Uterus (tissue), 4 donors: ENCODE results near the gene PRKCE. TPM values are rescaled to one million over a fixed set of nuclear protein-coding genes. Genes with fewer than 3 reads are reported as not detected.

Source experiments
- DNase-seq, 2 donors: peaks; one replicate each; pipeline ENCODE4 v3.0.0-alpha.2; 2019 to 2020
- H3K27ac ChIP-seq, 2 donors: fragments of 200-600 bp; sonication (generic); 1 replicate in 1 of 2; 2 replicates in 1 of 2; pipeline ENCODE4 v1.5.1; 2016 to 2018
- H3K27me3 ChIP-seq, 2 donors: fragments of 200-600 bp; sonication (generic); one replicate each; pipeline ENCODE4 v1.5.1; 2018 to 2019; ENCODE audit warnings: control low read depth in 1 of 2
- H3K36me3 ChIP-seq, 2 donors: fragments of 200-600 bp; sonication (generic); one replicate each; pipeline ENCODE4 v1.5.1; 2019; ENCODE audit warnings: control low read depth in 1 of 2
- H3K4me1 ChIP-seq, 2 donors: fragments of 200-600 bp; sonication (generic); one replicate each; pipeline ENCODE4 v1.5.1; 2018 to 2019; ENCODE audit warnings: control low read depth in 1 of 2
- H3K4me3 ChIP-seq, 2 donors: fragments of 200-600 bp; sonication (generic); 1 replicate in 1 of 2; 2 replicates in 1 of 2; pipeline ENCODE4 v1.5.1; 2018 to 2019; ENCODE audit warnings: mild to moderate bottlenecking in 1 of 2
- H3K9me3 ChIP-seq, 2 donors: fragments of 200-600 bp; sonication (generic); one replicate each; pipeline ENCODE4 v1.5.1; 2019; ENCODE audit warnings: control low read depth in 1 of 2
- POLR2A ChIP-seq, 2 donors: fragments of 450-650 bp; IDR thresholded peaks; one replicate each; pipeline ENCODE4 v1.6.1; 2016; ENCODE audit warnings: antibody characterized with exemption in 2 of 2, mild to moderate bottlenecking in 1 of 2, moderate library complexity in 1 of 2
- intact Hi-C: fragments of 100-400 bp; cut with DNase I; formaldehyde crosslinking; loops from one replicate; pipeline ENCODE4 v1.15.1; 2023; ENCODE audit warnings: low total_unique reads
- total RNA-seq, 4 donors: library from RNA; depleted of rRNA in 3 of 4; stranded (reverse); fragments of >200 nt in 3 of 4; gene quantifications; one replicate each; pipeline versions ENCODE4 v1.1.0 to v1.2.4, GENCODE V29; 2014 to 2023
- TF ChIP-seq, protein P1 (sequence below), 4 experiments: fragments of 200-600 bp in 2 of 4; fragments of 450-650 bp in 2 of 4; sonication (generic) in 2 of 4; IDR thresholded peaks; one replicate each; pipeline ENCODE4 v1.5.1; 2016 to 2019; ENCODE audit warnings: antibody characterized with exemption in 4 of 4, mild to moderate bottlenecking in 2 of 4, moderate library complexity in 1 of 4
- donor health status: DM: yes; HTN: yes; CAD: no.

Gene PRKCE
- total RNA-seq, 4 donors from 2014 or later: 3.8 to 47.6 (median 14.2) TPM

DNA sequence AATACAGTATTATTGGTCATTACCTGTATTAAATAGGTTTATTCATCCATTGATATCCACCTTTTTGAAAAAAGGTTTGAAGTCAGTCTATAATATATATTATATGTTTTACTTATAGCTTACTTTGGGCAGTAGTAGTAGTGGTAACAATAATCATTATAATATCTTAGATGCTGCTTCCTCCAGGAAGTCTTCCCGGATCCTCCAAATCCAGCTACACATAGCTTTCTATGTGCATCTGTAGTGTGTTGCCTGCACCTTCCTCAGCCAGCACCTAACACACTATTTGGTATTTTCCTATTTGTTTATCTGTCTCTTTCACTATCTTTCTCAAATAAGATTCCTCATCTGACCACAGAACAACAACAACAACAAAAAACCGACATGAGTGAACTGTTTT is 81.0 kb downstream of the PRKCE start:
- Histone ChIP-seq H3K27ac (no peak overlapping the region), H3K4me3 (no peak overlapping the region), H3K36me3 (no peaks in the 10 kb centered on the region), H3K4me1 (no peaks in the 10 kb centered on the region), H3K27me3 (no peaks in the 10 kb centered on the region), H3K9me3 (no peaks in the 10 kb centered on the region)
- no peak for TF ChIP-seq POLR2A (IDR thresholded peaks at IDR 0.05)
- TF ChIP-seq, protein P1, sequence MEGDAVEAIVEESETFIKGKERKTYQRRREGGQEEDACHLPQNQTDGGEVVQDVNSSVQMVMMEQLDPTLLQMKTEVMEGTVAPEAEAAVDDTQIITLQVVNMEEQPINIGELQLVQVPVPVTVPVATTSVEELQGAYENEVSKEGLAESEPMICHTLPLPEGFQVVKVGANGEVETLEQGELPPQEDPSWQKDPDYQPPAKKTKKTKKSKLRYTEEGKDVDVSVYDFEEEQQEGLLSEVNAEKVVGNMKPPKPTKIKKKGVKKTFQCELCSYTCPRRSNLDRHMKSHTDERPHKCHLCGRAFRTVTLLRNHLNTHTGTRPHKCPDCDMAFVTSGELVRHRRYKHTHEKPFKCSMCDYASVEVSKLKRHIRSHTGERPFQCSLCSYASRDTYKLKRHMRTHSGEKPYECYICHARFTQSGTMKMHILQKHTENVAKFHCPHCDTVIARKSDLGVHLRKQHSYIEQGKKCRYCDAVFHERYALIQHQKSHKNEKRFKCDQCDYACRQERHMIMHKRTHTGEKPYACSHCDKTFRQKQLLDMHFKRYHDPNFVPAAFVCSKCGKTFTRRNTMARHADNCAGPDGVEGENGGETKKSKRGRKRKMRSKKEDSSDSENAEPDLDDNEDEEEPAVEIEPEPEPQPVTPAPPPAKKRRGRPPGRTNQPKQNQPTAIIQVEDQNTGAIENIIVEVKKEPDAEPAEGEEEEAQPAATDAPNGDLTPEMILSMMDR (IDR thresholded peaks at IDR 0.05): no peak
- intact Hi-C loops: no loop called here
- DNase-seq: no peak

DNA sequence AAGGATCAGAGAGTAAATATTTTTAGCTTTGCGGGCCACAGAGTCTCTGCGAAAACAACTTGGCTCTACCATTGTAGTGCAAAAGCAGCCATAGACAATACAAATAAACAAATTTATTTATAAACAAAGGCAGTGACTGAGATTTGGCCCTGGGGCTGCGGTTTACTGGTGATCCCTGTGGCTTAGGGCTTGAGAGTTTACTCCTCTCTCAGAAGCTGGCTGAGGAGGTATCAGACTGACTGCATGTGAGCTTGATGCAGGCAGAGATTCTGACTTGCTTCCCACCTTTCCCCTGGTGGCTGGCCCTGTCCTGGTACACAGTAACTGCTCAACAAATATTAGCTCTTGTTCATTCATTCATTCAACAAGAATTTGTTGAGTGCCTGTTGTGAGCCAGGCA is 81.5 kb downstream of the PRKCE start:
- no peaks in the 10 kb centered on the region for H3K36me3 ChIP-seq
- H3K4me3 ChIP-seq: no peak overlapping the region
- no peaks in the 10 kb centered on the region for H3K27me3 ChIP-seq
- H3K9me3 ChIP-seq: no peaks in the 10 kb centered on the region
- DNase-seq: no peak
- TF ChIP-seq POLR2A (IDR thresholded peaks at IDR 0.05): no peak
- TF ChIP-seq, protein P1 (IDR thresholded peaks at IDR 0.05): no peak
- intact Hi-C loops: no loop called here
- no peaks in the 10 kb centered on the region for H3K4me1 ChIP-seq
- no peak overlapping the region for H3K27ac ChIP-seq

DNA sequence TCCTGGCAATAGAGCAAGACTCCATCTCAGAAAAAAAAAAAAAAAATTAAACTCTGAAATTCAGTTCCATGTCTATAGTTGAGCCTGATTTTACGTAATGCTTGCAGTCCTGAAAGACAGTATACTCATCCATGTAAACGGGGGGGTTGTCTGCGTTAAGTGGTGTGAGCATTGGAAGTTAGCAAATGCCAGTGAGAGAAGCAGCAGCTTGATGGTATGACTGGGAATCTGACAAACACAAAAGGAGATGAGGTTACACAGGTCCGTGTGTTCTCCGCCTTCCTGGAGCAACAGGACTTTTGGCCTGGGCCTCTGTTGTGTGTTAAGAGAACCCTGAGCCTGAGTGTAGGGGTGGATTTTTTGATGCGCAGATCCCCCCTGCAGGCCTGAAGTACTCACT is 82.9 kb downstream of the PRKCE start:
- H3K27ac ChIP-seq: no peak overlapping the region

DNA sequence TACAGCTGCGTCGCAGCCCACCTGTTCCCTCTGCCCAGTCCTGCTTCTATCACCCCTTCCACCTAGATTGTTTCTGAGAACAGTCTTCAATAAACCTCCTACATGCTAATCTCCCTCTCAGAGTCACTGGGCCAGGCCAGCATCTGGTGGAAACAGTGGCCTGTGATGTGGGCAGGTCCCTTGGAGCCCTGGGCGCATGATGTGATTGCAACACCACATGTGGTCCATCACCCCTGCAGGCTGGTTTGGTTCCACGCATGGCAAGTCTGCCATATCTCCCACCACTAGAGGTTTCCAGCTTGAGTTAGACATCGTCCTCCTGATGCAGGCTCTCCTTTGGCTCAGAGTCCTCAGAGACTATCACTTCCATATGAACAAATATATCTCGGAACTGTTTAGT is 83.5 kb downstream of the PRKCE start:
- TF ChIP-seq POLR2A (IDR thresholded peaks at IDR 0.05): no peak
- TF ChIP-seq, protein P1 (IDR thresholded peaks at IDR 0.05): no peak
- no peak overlapping the region for H3K27ac ChIP-seq
- H3K9me3 ChIP-seq: no peaks in the 10 kb centered on the region
- H3K4me3 ChIP-seq: no peak overlapping the region
- DNase-seq: no peak
- H3K27me3 ChIP-seq: no peaks in the 10 kb centered on the region
- H3K36me3 ChIP-seq: no peaks in the 10 kb centered on the region
- intact Hi-C loops: no loop called here
- no peaks in the 10 kb centered on the region for H3K4me1 ChIP-seq

More for the DNA sequence above, 82.9 kb downstream of the PRKCE start:
- no peak for DNase-seq
- Histone ChIP-seq H3K4me1 (no peaks in the 10 kb centered on the region), H3K9me3 (no peaks in the 10 kb centered on the region), H3K4me3 (no peak overlapping the region), H3K27me3 (no peaks in the 10 kb centered on the region), H3K36me3 (no peaks in the 10 kb centered on the region)
- TF ChIP-seq, protein P1 (IDR thresholded peaks at IDR 0.05): no peak
- TF ChIP-seq POLR2A (IDR thresholded peaks at IDR 0.05): no peak
- intact Hi-C loops: no loop called here

DNA sequence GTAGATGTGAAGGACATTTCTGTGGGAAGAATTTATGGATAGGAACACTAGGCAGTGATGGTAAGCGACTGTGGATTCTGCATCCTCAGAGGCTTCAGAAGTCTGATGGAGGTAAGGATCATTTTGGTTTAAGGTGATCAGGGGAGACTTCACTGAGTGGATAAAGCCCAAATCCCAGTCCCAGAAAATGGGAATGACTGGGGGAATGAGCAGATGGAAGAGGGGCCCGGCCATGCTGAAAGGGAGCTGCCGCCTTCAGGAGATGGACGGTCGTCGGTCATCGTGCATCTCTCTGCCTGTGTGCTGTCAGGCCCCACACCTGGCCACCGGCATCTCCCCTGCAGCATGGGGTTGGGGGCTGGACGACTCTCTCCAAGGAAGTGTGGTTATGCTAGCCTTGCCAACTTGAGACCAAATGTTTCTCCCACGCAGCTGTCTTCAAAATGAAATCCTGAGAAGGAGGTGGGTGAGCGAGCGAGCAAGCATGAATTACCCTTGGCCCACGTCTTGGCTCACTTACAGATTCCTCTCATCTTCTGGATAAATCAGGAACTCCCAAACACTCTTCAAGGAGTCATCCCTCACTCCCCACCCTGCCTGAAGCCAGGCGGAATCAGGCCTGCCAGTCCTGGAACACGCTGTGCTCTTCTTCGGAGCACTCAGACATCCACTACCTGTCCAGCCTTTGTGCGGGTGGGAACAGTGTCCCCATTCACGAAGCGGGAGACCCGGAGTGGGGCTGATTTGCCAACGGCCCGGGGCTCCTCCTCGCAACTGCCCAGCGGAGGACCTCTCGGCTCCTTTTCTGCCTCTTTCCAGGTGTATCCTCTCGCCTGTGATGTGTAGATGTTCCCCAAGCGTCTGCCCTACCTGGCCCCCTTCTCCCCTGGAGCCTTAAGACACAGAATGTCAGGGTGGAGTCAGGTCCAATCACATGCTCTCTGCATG is 85.6 kb downstream of the PRKCE start:
- peak; percentile 65 to 77 for DNase-seq
- Histone ChIP-seq H3K4me3 (no peak overlapping the region), H3K9me3 (no peaks in the 10 kb centered on the region), H3K4me1 (no peaks in the 10 kb centered on the region), H3K27ac (peak overlapping the region; percentile 29 to 63), H3K36me3 (no peaks in the 10 kb centered on the region), H3K27me3 (no peaks in the 10 kb centered on the region)
- intact Hi-C loops: no loop called here
- TF ChIP-seq POLR2A (IDR thresholded peaks at IDR 0.05): no peak
- TF ChIP-seq, protein P1 (IDR thresholded peaks at IDR 0.05): no peak
